CD14-positive monocyte (primary cell): Measurements from ENCODE around the gene HSPA12A. TPM values are rescaled to one million over a fixed set of nuclear protein-coding genes. Genes with fewer than 3 reads are reported as not detected.

Experiments used
- DNase-seq, 3 donors: peaks; one replicate each; pipeline ENCODE4 v3.0.0-alpha.2; 2011 to 2022
- H2AFZ ChIP-seq: 2 replicates; pipeline ENCODE4 v1.6.0; 2012; ENCODE audit warnings: mild to moderate bottlenecking, low read depth, low read length, inconsistent platforms; ENCODE audit not compliant: insufficient read depth, poor library complexity, severe bottlenecking
- H3K27ac ChIP-seq, 2 donors: 1 replicate in 1 of 2; 2 replicates in 1 of 2; pipeline ENCODE4 v1.5.1; 2012 to 2013; ENCODE audit warnings: low read length in 2 of 2, control low read depth in 1 of 2, inconsistent platforms in 1 of 2, low read depth in 1 of 2, mild to moderate bottlenecking in 1 of 2
- H3K27me3 ChIP-seq, 2 donors: one replicate each; pipeline versions ENCODE4 v1.6.0 to v1.6.1; 2011 to 2013; ENCODE audit warnings: low read length in 2 of 2; ENCODE audit not compliant: control insufficient read depth in 2 of 2, insufficient read depth in 2 of 2
- H3K36me3 ChIP-seq, 2 donors: replicated peaks in 1 of 2; 1 replicate in 1 of 2; 2 replicates in 1 of 2; pipeline versions ENCODE4 v1.5.1 to v1.6.1; 2012 to 2013; ENCODE audit warnings: low read length in 2 of 2, control low read depth in 1 of 2, inconsistent platforms in 1 of 2, mild to moderate bottlenecking in 1 of 2; ENCODE audit not compliant: insufficient read depth in 2 of 2, control insufficient read depth in 1 of 2
- H3K4me1 ChIP-seq, 2 donors: 1 replicate in 1 of 2; 2 replicates in 1 of 2; pipeline versions ENCODE4 v1.5.1 to v1.6.1; 2012 to 2013; ENCODE audit warnings: low read length in 2 of 2, control low read depth in 1 of 2, inconsistent platforms in 1 of 2, mild to moderate bottlenecking in 1 of 2, moderate library complexity in 1 of 2; ENCODE audit not compliant: insufficient read depth in 2 of 2, control insufficient read depth in 1 of 2
- H3K4me2 ChIP-seq: replicated peaks from 2 replicates; pipeline ENCODE3; 2012; ENCODE audit warnings: low read length, moderate library complexity, mild to moderate bottlenecking; ENCODE audit not compliant: poor library complexity, severe bottlenecking; ENCODE audit errors: extremely low read depth
- H3K4me3 ChIP-seq, 3 experiments: fragments of 200-600 bp in 1 of 3; sonication (generic) in 1 of 3; replicated peaks in 1 of 3; 1 replicate in 2 of 3; 2 replicates in 1 of 3; pipeline ENCODE4 v1.5.1; 2011 to 2013; ENCODE audit warnings: low read length in 3 of 3, mild to moderate bottlenecking in 3 of 3, control low read depth in 2 of 3, low read depth in 2 of 3, inconsistent platforms in 1 of 3, moderate library complexity in 1 of 3
- H3K79me2 ChIP-seq: 2 replicates; pipeline ENCODE4 v1.6.0; 2012; ENCODE audit warnings: mild to moderate bottlenecking, control low read depth, inconsistent platforms, low read length, moderate library complexity; ENCODE audit not compliant: insufficient read depth
- H3K9ac ChIP-seq: 2 replicates; pipeline ENCODE4 v1.6.0; 2017; ENCODE audit warnings: low read length, mild to moderate bottlenecking; ENCODE audit not compliant: insufficient read depth, poor library complexity, severe bottlenecking
- H3K9me3 ChIP-seq, 2 donors: replicated peaks in 1 of 2; 1 replicate in 1 of 2; 2 replicates in 1 of 2; pipeline versions ENCODE4 v1.5.1 to v1.6.1; 2012 to 2013; ENCODE audit warnings: low read length in 2 of 2, control low read depth in 1 of 2; ENCODE audit not compliant: control insufficient read depth in 1 of 2, insufficient read depth in 1 of 2
- H4K20me1 ChIP-seq: 2 replicates; pipeline ENCODE4 v1.6.0; 2012; ENCODE audit warnings: mild to moderate bottlenecking, low read length, control low read depth, moderate library complexity; ENCODE audit not compliant: insufficient read depth
- H3K27ac Mint-ChIP-seq, 7 donors: one replicate each; pipeline ENCODE4 v1.8.0; 2020; ENCODE audit warnings: mild to moderate bottlenecking in 7 of 7, mixed read lengths in 7 of 7, moderate library complexity in 6 of 7, inconsistent platforms in 2 of 7
- H3K27me3 Mint-ChIP-seq, 3 donors: one replicate each; pipeline ENCODE4 v1.8.0; 2021 to 2022; ENCODE audit warnings: low read depth in 3 of 3, mild to moderate bottlenecking in 3 of 3, mixed read lengths in 3 of 3, moderate library complexity in 3 of 3, inconsistent platforms in 1 of 3
- H3K36me3 Mint-ChIP-seq, 2 donors: one replicate each; pipeline ENCODE4 v1.8.0; 2020; ENCODE audit warnings: mixed read lengths in 2 of 2, inconsistent platforms in 1 of 2, mild to moderate bottlenecking in 1 of 2
- H3K4me1 Mint-ChIP-seq: one replicate; pipeline ENCODE4 v1.8.0; 2020; ENCODE audit warnings: mild to moderate bottlenecking, mixed read lengths
- H3K4me3 Mint-ChIP-seq, 2 donors: one replicate each; pipeline ENCODE4 v1.8.0; 2020; ENCODE audit warnings: mild to moderate bottlenecking in 2 of 2, mixed read lengths in 2 of 2, moderate library complexity in 1 of 2
- H3K9me3 Mint-ChIP-seq, 7 donors: one replicate each; pipeline ENCODE4 v1.8.0; 2020 to 2022; ENCODE audit warnings: mixed read lengths in 7 of 7, mild to moderate bottlenecking in 6 of 7, moderate library complexity in 6 of 7, inconsistent platforms in 2 of 7
- CTCF ChIP-seq: fragments of 200-600 bp; IDR thresholded peaks from one replicate; pipeline ENCODE4 v1.8.0; 2022; ENCODE audit warnings: antibody characterized with exemption, mild to moderate bottlenecking
- WGBS: methylation state at CpG from one replicate; pipeline ENCODE4 v1.1.5; 2013; ENCODE audit warnings: missing lambda C conversion rate; ENCODE audit not compliant: insufficient coverage; 5-methylcytosine and 5-hydroxymethylcytosine counted together
- intact Hi-C, 2 donors: fragments of 100-400 bp; cut with micrococcal nuclease; formaldehyde crosslinking; loops; one replicate each; pipeline versions ENCODE4 v1.15.0 to v1.15.1; 2023
- polyA plus RNA-seq, 3 donors: library from polyadenylated mRNA; depleted of rRNA in 1 of 3; unstranded in 2 of 3; stranded (reverse) in 1 of 3; fragments of 300-500 nt in 2 of 3; fragments of >200 nt in 1 of 3; fragmentation: Illumina TruSeq in 2 of 3; gene quantifications; 1 replicate in 2 of 3; 2 replicates in 1 of 3; pipeline ENCODE4 v1.2.3, GENCODE V29; 2012 to 2021

The HSPA12A gene
- polyA plus RNA-seq, 3 donors, result 0.01 TPM; not detected in 2

GRCh38 chr10:116684781-116685180, 57.6 kb downstream of the HSPA12A start:
- H3K27ac ChIP-seq, result no peak overlapping the region
- Mint-ChIP-seq H3K27ac (no peak overlapping the region), H3K36me3 (no peaks in the 10 kb centered on the region), H3K9me3 (peaks cover 0 to 2% (median 0%) of the 10 kb centered on the region in 7 donors), H3K4me3 (no peak overlapping the region), H3K27me3 (peaks cover 2 to 13% (median 8%) of the 10 kb centered on the region in 3 donors), H3K4me1 (peaks cover 1% of the 10 kb centered on the region)
- TF ChIP-seq CTCF, result no peak
- H3K9ac ChIP-seq, result no peak overlapping the region
- H4K20me1 ChIP-seq, result no peaks in the 10 kb centered on the region
- intact Hi-C loops, result loop anchor here (5.0 kb wide), 1 partner anchor 493 kb away; no protein-coding TSS in a partner anchor
- no peak overlapping the region for H3K4me2 ChIP-seq
- no peak overlapping the region for H3K4me3 ChIP-seq
- H3K79me2 ChIP-seq, result no peaks in the 10 kb centered on the region
- no peaks in the 10 kb centered on the region for H3K9me3 ChIP-seq
- H3K36me3 ChIP-seq, result no peaks in the 10 kb centered on the region
- H3K4me1 ChIP-seq, result no peaks in the 10 kb centered on the region
- no peaks in the 10 kb centered on the region for H3K27me3 ChIP-seq
- no peak for DNase-seq
- no peak overlapping the region for H2AFZ ChIP-seq
- 92% methylated on average over 5 of the region's 5 CpGs for whole genome bisulfite sequencing

GRCh38 chr10:116683821-116684220, 58.5 kb downstream of the HSPA12A start:
- Histone ChIP-seq H3K79me2 (no peaks in the 10 kb centered on the region), H3K9me3 (no peaks in the 10 kb centered on the region), H3K4me3 (no peak overlapping the region), H3K27me3 (no peaks in the 10 kb centered on the region), H3K36me3 (no peaks in the 10 kb centered on the region), H4K20me1 (no peaks in the 10 kb centered on the region), H3K9ac (no peak overlapping the region), H3K27ac (no peak overlapping the region), H3K4me2 (no peak overlapping the region), H2AFZ (no peak overlapping the region), H3K4me1 (no peaks in the 10 kb centered on the region)
- Mint-ChIP-seq H3K9me3 (peaks cover 0 to 2% (median 0%) of the 10 kb centered on the region in 7 donors), H3K27ac (no peak overlapping the region), H3K4me1 (peaks cover 1% of the 10 kb centered on the region), H3K36me3 (no peaks in the 10 kb centered on the region), H3K27me3 (peaks cover 0 to 6% (median 3%) of the 10 kb centered on the region in 3 donors), H3K4me3 (no peak overlapping the region)
- no peak for DNase-seq
- TF ChIP-seq CTCF, result no peak
- 98% methylated on average over 8 of the region's 11 CpGs for WGBS
- intact Hi-C loops, result loop anchor here (5.0 kb wide), 1 partner anchor 493 kb away; no protein-coding TSS in a partner anchor
